Lower leg skin (tissue), 4 donors: ENCODE data around the gene PCBD2. TPM values are rescaled to one million over a fixed set of nuclear protein-coding genes. Genes with fewer than 3 reads are reported as not detected.
A peak's percentile ranks its signal among the peaks of the same experiment; 100 is the strongest.

Experiments used
- DNase-seq, 2 donors: peaks; one replicate each; pipeline ENCODE4 v3.0.0-alpha.2; 2019; ENCODE audit warnings: low spot score in 2 of 2
- H3K4me3 ChIP-seq: fragments of 200-600 bp; sonication (generic); 2 replicates; pipeline ENCODE4 v1.5.1; 2017; ENCODE audit warnings: mild to moderate bottlenecking, low read depth; ENCODE audit not compliant: poor library complexity, severe bottlenecking
- POLR2A ChIP-seq, 2 donors: fragments of 450-650 bp; IDR thresholded peaks; one replicate each; pipeline ENCODE4 v1.6.1; 2016 to 2017; ENCODE audit warnings: antibody characterized with exemption in 2 of 2, mild to moderate bottlenecking in 1 of 2, moderate library complexity in 1 of 2
- WGBS, 2 donors: methylation state at CpG; one replicate each; pipeline ENCODE4 v1.1.5; 2018; 5-methylcytosine and 5-hydroxymethylcytosine counted together
- intact Hi-C: fragments of 100-400 bp; cut with DNase I; formaldehyde crosslinking; loops from one replicate; pipeline ENCODE4 v1.15.0; 2023; ENCODE audit warnings: low total_unique reads
- microRNA counts, 2 donors: library from miRNA; unstranded; fragments of <30 nt; microRNA quantifications; one replicate each; lab custom pipeline; 2016
- microRNA-seq, 2 donors: library from miRNA; unstranded; fragments of <30 nt; microRNA quantifications; one replicate each; pipeline ENCODE4, GENCODE V29; 2016; ENCODE audit warnings: borderline replicate concordance in 2 of 2, borderline number of aligned reads in 1 of 2
- total RNA-seq, 4 donors: library from RNA; depleted of rRNA; stranded (reverse); fragments of >200 nt; gene quantifications; one replicate each; pipeline ENCODE4 v1.1.0, GENCODE V29; 2016
- TF ChIP-seq, protein P1 (sequence below), 3 donors: fragments of 450-650 bp; IDR thresholded peaks; one replicate each; pipeline ENCODE4 v1.5.1; 2016; ENCODE audit warnings: antibody characterized with exemption in 3 of 3, mild to moderate bottlenecking in 3 of 3, moderate library complexity in 2 of 3

PCBD2 gene
- total RNA-seq, 4 donors from 2014 or later = 2.3 to 10.6 (median 5.5) TPM

DNA sequence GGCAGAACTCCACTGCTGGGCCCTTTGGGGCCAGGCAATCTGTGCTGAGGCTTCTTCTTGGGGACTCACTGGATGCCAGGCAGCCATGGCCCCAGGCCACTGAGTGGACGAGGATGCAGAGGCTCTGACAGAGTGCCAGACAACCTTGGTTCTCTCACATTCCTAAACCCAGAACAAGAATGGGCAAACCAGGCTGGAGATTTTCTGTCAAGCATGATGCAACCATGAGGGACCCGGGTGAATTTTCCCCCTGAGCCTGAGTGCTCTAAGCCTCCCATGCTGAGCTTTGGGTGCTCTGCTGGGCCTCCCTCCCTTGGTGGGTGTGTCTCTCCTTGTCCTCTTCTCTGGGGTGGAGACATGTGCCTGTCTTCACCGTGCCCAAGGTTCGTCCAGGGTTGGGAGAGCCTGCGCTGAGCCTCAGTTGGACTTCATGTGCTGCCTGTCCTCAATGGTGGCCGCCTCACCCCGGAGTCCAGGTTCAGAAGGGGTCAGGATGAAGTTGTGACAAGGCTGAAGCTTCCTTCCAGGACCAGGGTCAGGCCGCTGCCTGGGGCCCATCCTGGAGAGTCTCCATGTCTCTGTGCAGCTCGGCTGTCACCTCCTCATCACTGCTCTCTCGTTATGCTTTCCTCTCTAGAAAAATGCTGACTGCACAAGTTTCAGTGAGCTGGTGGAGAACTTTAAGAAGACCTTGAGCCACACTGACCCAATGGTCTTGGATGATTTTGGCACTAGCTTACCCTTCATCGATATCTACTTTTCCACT lies 105.0 kb downstream of the PCBD2 start:
- TF ChIP-seq, protein P1, sequence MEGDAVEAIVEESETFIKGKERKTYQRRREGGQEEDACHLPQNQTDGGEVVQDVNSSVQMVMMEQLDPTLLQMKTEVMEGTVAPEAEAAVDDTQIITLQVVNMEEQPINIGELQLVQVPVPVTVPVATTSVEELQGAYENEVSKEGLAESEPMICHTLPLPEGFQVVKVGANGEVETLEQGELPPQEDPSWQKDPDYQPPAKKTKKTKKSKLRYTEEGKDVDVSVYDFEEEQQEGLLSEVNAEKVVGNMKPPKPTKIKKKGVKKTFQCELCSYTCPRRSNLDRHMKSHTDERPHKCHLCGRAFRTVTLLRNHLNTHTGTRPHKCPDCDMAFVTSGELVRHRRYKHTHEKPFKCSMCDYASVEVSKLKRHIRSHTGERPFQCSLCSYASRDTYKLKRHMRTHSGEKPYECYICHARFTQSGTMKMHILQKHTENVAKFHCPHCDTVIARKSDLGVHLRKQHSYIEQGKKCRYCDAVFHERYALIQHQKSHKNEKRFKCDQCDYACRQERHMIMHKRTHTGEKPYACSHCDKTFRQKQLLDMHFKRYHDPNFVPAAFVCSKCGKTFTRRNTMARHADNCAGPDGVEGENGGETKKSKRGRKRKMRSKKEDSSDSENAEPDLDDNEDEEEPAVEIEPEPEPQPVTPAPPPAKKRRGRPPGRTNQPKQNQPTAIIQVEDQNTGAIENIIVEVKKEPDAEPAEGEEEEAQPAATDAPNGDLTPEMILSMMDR (IDR thresholded peaks at IDR 0.05) = no peak
- no peak for TF ChIP-seq POLR2A (IDR thresholded peaks at IDR 0.05)
- intact Hi-C loops = no loop called here

GRCh38 chr5:135010502-135011354 lies 105.8 kb downstream of the PCBD2 start:
- 82 to 89% methylated on average over 3 of the region's 3 CpGs for WGBS, 2 donors
- intact Hi-C loops = no loop called here
- TF ChIP-seq POLR2A (IDR thresholded peaks at IDR 0.05) = no peak
- TF ChIP-seq, protein P1 (IDR thresholded peaks at IDR 0.05) = no peak
- DNase-seq = peak; percentile 5 to 70
- no peak overlapping the region for H3K4me3 ChIP-seq

More for the DNA sequence above, 105.0 kb downstream of the PCBD2 start:
- DNase-seq = peak; percentile 10 to 82
- no peak overlapping the region for H3K4me3 ChIP-seq
- 87 to 94% methylated on average over 11 of the region's 11 CpGs for WGBS, 2 donors

DNA sequence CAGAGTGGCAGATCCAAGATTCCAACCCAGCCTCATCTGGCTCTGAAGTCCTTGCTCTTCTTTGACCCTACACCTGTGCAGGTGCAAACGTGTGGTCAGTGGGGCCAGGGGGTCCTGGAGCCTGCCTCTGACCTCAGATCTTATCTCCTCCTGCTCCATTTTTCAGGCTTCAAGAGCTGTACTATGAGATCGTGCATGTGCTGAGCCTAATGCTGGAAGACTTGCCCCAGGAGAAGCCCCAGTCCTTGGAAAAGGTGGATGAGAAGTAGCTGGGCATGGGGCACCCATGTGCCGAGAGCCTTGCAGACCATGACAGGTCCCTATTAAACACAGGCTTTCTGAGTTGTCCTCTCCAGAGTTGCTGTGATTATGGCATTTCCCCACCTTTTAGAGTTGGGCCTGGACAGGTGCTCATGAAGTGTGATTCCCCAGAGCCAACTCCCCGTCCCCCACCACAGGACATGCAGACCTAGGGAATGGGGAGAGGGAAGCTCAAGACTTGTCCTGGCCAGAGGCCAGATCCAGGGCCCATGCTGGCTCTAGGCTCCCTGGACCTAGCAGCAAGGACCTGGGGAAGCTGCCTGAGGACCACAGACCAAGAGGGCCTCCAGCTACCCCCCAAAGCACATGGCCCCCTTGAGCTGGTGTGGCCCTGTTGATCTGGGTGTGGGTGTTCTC lies 106.6 kb downstream of the PCBD2 start:
- intact Hi-C loops = no loop called here
- no peak overlapping the region for H3K4me3 ChIP-seq
- DNase-seq = peak in 1 of 2 donors; percentile 10
- 92 to 94% methylated on average over 4 of the region's 4 CpGs for WGBS, 2 donors
- TF ChIP-seq, protein P1 (IDR thresholded peaks at IDR 0.05) = no peak
- no peak for TF ChIP-seq POLR2A (IDR thresholded peaks at IDR 0.05)

- WGBS, 2 donors = 83 to 92% methylated on average over 2 of the region's 2 CpGs
- DNase-seq = peak in 1 of 2 donors; percentile 10
- no peak overlapping the region for H3K4me3 ChIP-seq
- intact Hi-C loops = no loop called here
- TF ChIP-seq POLR2A (IDR thresholded peaks at IDR 0.05) = no peak
- TF ChIP-seq, protein P1 (IDR thresholded peaks at IDR 0.05) = no peak
Measured at GRCh38 chr5:135012033-135012588, 107.2 kb downstream of the PCBD2 start.

MicroRNAs encoded within 50 kb of the gene (microRNA counts, 767-probe panel; counts per million panel counts)
- microRNA hsa-miR-4461 (lab: Ali Mortazavi, UCI) = 0 to 358 counts per million in 2 donors

Small RNA genes within 50 kb of the gene (microRNA-seq; reads per million reads assigned to microRNA genes)
- 0 reads per million in 2 donors for gene MIR4461

Other genes with a start within 250 kb of the PCBD2 start
- gene CAMLG, start 166.6 kb upstream of the PCBD2 start, total RNA-seq = 10 to 100 TPM; 29.4 to 44.4 (median 37.4) TPM
- gene DDX46, start 146.4 kb upstream of the PCBD2 start, total RNA-seq = 10 to 100 TPM; 23.5 to 63.2 (median 30.1) TPM
- 10 to 100 TPM; 21.5 to 31.2 (median 25.9) TPM for gene C5orf24, start 59.2 kb upstream of the PCBD2 start, total RNA-seq
- gene TXNDC15, start 30.8 kb upstream of the PCBD2 start, total RNA-seq = 10 to 100 TPM; 32.4 to 71.7 (median 49.7) TPM
- under 1 TPM in 2 of 4 donors, not detected in 2; 0.23 to 0.59 TPM for gene CATSPER3, start 62.8 kb downstream of the PCBD2 start, total RNA-seq
- 1 to 10 TPM in 2 of 4 donors, under 1 TPM in 2; 0.15 to 3.9 (median 1.6) TPM for gene PITX1, start 129.1 kb downstream of the PCBD2 start, total RNA-seq